Sigmoid colon (tissue), 7 donors: ENCODE measurements around the gene DEFB129. TPM values are rescaled to one million over a fixed set of nuclear protein-coding genes. Genes with fewer than 3 reads are reported as not detected.

Source experiments
- DNase-seq: peaks from one replicate; pipeline ENCODE4 v3.0.0-alpha.2; 2019
- H3K27ac ChIP-seq, 4 donors: fragments of 200-600 bp; sonication (generic); one replicate each; pipeline ENCODE4 v1.5.1; 2016 to 2019; ENCODE audit warnings: mild to moderate bottlenecking in 1 of 4
- H3K27me3 ChIP-seq, 3 donors: fragments of 200-600 bp; sonication (generic); one replicate each; pipeline ENCODE4 v1.5.1; 2019; ENCODE audit warnings: mild to moderate bottlenecking in 1 of 3
- H3K36me3 ChIP-seq, 4 donors: fragments of 200-600 bp; sonication (generic); one replicate each; pipeline ENCODE4 v1.5.1; 2016 to 2019
- H3K4me1 ChIP-seq, 4 donors: fragments of 200-600 bp; sonication (generic); one replicate each; pipeline ENCODE4 v1.5.1; 2017 to 2019
- H3K4me3 ChIP-seq, 4 donors: fragments of 200-600 bp; sonication (generic); one replicate each; pipeline ENCODE4 v1.5.1; 2017 to 2019; ENCODE audit warnings: mild to moderate bottlenecking in 2 of 4, moderate library complexity in 1 of 4
- H3K9me3 ChIP-seq, 4 donors: fragments of 200-600 bp in 3 of 4; sonication (generic) in 3 of 4; one replicate each; pipeline versions ENCODE4 v1.5.1 to v1.6.1; 2013 to 2019
- CTCF ChIP-seq, 4 experiments: fragments of 450-650 bp in 3 of 4; fragments of 200-600 bp in 1 of 4; IDR thresholded peaks; one replicate each; pipeline ENCODE4 v1.5.1; 2016 to 2019; ENCODE audit warnings: antibody characterized with exemption in 4 of 4, mild to moderate bottlenecking in 3 of 4, moderate library complexity in 2 of 4
- EP300 ChIP-seq, 4 donors: sonication (generic); formaldehyde crosslinking; IDR thresholded peaks; one replicate each; pipeline ENCODE4 v1.6.1; 2017; ENCODE audit warnings: antibody characterized with exemption in 4 of 4
- POLR2A ChIP-seq, 2 donors: fragments of 450-650 bp; IDR thresholded peaks; one replicate each; pipeline ENCODE4 v1.6.1; 2016; ENCODE audit warnings: antibody characterized with exemption in 2 of 2, mild to moderate bottlenecking in 2 of 2, moderate library complexity in 2 of 2
- POLR2AphosphoS5 ChIP-seq, 4 donors: sonication (generic); formaldehyde crosslinking; IDR thresholded peaks; one replicate each; pipeline ENCODE4 v1.6.1; 2017; ENCODE audit warnings: antibody characterized with exemption in 4 of 4
- WGBS, 2 donors: extraction: QIAGEN DNeasy Blood & Tissue Kit; methylation state at CpG; one replicate each; pipeline ENCODE4 v1.1.7; 2013; 5-methylcytosine and 5-hydroxymethylcytosine counted together
- intact Hi-C: fragments of 100-400 bp; cut with DNase I; formaldehyde crosslinking; loops from one replicate; pipeline ENCODE4 v1.15.1; 2023
- polyA plus RNA-seq, 3 donors: library from polyadenylated mRNA; stranded (reverse); fragments of 200-250 nt; gene quantifications; one replicate each; pipeline ENCODE4 v1.2.3, GENCODE V29; 2013
- total RNA-seq, 4 donors: library from RNA; depleted of rRNA; stranded (reverse); fragments of >200 nt; gene quantifications; one replicate each; pipeline ENCODE4 v1.1.0, GENCODE V29; 2016
- donor health status: healthy with polysubstance abuse.
- donor health status: Bipolar disorder and iron deficiency.
- donor health status: healthy.

Gene DEFB129
- total and polyA plus RNA-seq, 7 donors: not detected

GRCh38 chr20:271528-271927 is 44.5 kb downstream of the DEFB129 start:
- Histone ChIP-seq H3K27me3 (no peaks in the 10 kb centered on the region), H3K4me1 (peaks cover 0 to 8% (median 2%) of the 10 kb centered on the region in 4 donors), H3K9me3 (no peaks in the 10 kb centered on the region), H3K4me3 (no peak overlapping the region), H3K36me3 (peaks cover 0 to 17% (median 3%) of the 10 kb centered on the region in 4 donors), H3K27ac (no peak overlapping the region)
- TF ChIP-seq EP300 (IDR thresholded peaks at IDR 0.05) (no peak), POLR2AphosphoS5 (IDR thresholded peaks at IDR 0.05) (no peak), CTCF (IDR thresholded peaks at IDR 0.05) (no peak), POLR2A (IDR thresholded peaks at IDR 0.05) (no peak)
- no peak for DNase-seq
- intact Hi-C loops: no loop called here

GRCh38 chr20:272718-273117 is 45.7 kb downstream of the DEFB129 start:
- intact Hi-C loops: no loop called here
- Histone ChIP-seq H3K4me3 (no peak overlapping the region), H3K27ac (no peak overlapping the region), H3K4me1 (no peaks in the 10 kb centered on the region), H3K9me3 (no peaks in the 10 kb centered on the region), H3K36me3 (peaks cover 0 to 29% (median 3%) of the 10 kb centered on the region in 4 donors), H3K27me3 (no peaks in the 10 kb centered on the region)
- no peak for TF ChIP-seq EP300 (IDR thresholded peaks at IDR 0.05)
- TF ChIP-seq POLR2AphosphoS5 (IDR thresholded peaks at IDR 0.05): no peak
- TF ChIP-seq POLR2A (IDR thresholded peaks at IDR 0.05): no peak
- TF ChIP-seq CTCF (IDR thresholded peaks at IDR 0.05): no peak
- no peak for DNase-seq

- TF ChIP-seq POLR2A (IDR thresholded peaks at IDR 0.05) (no peak), POLR2AphosphoS5 (IDR thresholded peaks at IDR 0.05) (no peak), EP300 (IDR thresholded peaks at IDR 0.05) (no peak), CTCF (IDR thresholded peaks at IDR 0.05) (no peak)
- intact Hi-C loops: no loop called here
- WGBS, 2 donors: 66 to 67% methylated on average over 3 of the region's 3 CpGs
Measured at GRCh38 chr20:273884-274283, 46.8 kb downstream of the DEFB129 start.

GRCh38 chr20:275791-276190 is 48.7 kb downstream of the DEFB129 start:
- H3K9me3 ChIP-seq: no peaks in the 10 kb centered on the region
- TF ChIP-seq POLR2AphosphoS5 (IDR thresholded peaks at IDR 0.05) (no peak), CTCF (IDR thresholded peaks at IDR 0.05) (no peak), POLR2A (IDR thresholded peaks at IDR 0.05) (no peak), EP300 (IDR thresholded peaks at IDR 0.05) (no peak)
- peaks cover 0 to 41% (median 3%) of the 10 kb centered on the region in 4 donors for H3K36me3 ChIP-seq
- no peaks in the 10 kb centered on the region for H3K27me3 ChIP-seq
- H3K4me1 ChIP-seq: no peaks in the 10 kb centered on the region
- 93 to 95% methylated on average over 7 of the region's 7 CpGs for WGBS, 2 donors
- H3K4me3 ChIP-seq: no peak overlapping the region
- DNase-seq: no peak
- H3K27ac ChIP-seq: no peak overlapping the region
- intact Hi-C loops: no loop called here

More at GRCh38 chr20:273884-274283, 46.8 kb downstream of the DEFB129 start:
- no peak overlapping the region for H3K27ac ChIP-seq
- DNase-seq: no peak
- H3K4me1 ChIP-seq: no peaks in the 10 kb centered on the region
- no peak overlapping the region for H3K4me3 ChIP-seq
- H3K27me3 ChIP-seq: no peaks in the 10 kb centered on the region
- H3K9me3 ChIP-seq: no peaks in the 10 kb centered on the region
- H3K36me3 ChIP-seq: peaks cover 0 to 35% (median 3%) of the 10 kb centered on the region in 4 donors
